Epithelial cell of prostate (primary cell): ENCODE results near the gene THRSP.
"Not testable (repeated sequence)": the region's sequence is repeated elsewhere in the genome, so short reads cannot be mapped to it uniquely, and the experiment has no call there.

ENCODE experiments used
- DNase-seq: peaks from one replicate; pipeline ENCODE4 v3.0.0-alpha.2; 2011; ENCODE audit warnings: low read depth, low spot score
- H3K27ac ChIP-seq: fragments of 450-650 bp; 2 replicates; pipeline ENCODE4 v1.5.1; 2017; ENCODE audit warnings: mild to moderate bottlenecking

The THRSP gene

GRCh38 chr11:78063440-78064181 is at the start of gene THRSP:
Gene THRSP (plus strand): TSS chr11:78063861. CDS start chr11:78063882, 21 bp downstream.
- H3K27ac ChIP-seq = no peak within 1 kb of the TSS
- DNase-seq = no peak

- not testable (repeated sequence) for H3K27ac ChIP-seq, DNase-seq
Observed at GRCh38 chr11:78014937-78015520, 48.6 kb upstream of the THRSP start.

DNA sequence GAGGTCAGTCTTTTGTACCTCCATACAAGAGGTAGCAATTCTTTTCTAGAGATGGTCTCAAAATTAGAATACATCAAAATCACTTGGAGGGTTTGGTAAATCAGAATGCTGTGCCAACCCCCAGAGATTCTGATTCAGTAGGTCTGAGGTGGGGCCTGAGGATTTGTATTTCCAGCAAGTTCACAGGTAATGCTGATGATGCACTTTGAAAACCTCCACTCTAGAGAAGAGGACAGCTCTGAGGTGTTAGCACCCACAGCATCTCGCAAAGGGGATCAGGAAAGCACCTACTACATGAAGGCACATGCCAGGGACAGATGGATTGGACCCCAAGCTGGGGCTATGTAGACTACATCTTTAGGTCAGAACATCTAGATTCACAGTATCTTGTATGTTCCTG is 47.8 kb upstream of the THRSP start:
- no peak for DNase-seq
- H3K27ac ChIP-seq = no peak overlapping the region

GRCh38 chr11:78019808-78020207 is 43.9 kb upstream of the THRSP start:
- H3K27ac ChIP-seq = no peak overlapping the region
- DNase-seq = peak; percentile 55

DNA sequence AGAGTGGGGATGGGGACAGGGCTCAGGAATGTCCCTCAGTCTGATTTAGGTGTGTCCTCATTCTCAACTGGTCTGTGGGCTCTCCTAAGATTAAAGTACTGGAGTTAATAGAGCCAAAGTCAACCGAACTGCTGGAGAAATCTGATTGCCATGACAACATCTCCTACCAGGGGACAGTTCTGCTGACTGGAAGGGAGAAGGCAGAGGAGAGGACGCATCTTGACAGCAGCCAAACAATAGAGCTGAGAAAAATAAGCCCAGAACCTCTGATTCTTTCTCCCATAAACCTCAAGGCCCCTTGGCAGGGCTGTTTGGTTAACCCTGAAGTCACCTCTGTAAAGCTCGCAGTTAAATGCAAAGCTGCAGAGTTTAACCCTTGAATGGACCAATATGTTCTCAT is 43.4 kb upstream of the THRSP start:
- DNase-seq = no peak
- H3K27ac ChIP-seq = no peak overlapping the region

DNA sequence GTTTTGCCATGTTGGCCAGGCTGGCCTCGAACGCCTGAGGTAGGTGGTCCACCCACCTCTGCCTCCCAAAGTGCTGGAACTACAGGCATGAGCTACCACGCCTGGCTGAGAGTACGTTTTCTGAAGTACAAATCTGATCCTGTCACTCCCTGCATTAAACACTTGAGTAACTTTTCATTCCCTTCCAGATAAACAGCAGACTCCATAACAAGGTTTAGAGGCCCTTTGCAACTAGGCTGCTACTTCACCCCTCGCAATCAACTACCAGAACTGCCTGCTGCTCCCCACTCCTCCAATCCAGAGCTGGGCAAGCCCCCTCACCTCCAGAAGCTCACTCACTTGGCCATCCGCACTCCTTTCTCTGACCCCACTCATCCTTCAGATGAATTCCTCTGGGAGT is 42.0 kb upstream of the THRSP start:
- DNase-seq = no peak
- no peak overlapping the region for H3K27ac ChIP-seq

- DNase-seq = no peak
- H3K27ac ChIP-seq = peak within 1 kb of the TSS; percentile 2
Observed at GRCh38 chr11:78022397-78023396, 41.0 kb upstream of the THRSP start, which contains the start of gene KCTD14. Gene KCTD14 (minus strand): TSS chr11:78023276. CDS start chr11:78023249, 27 bp downstream.

- DNase-seq = no peak
- H3K27ac ChIP-seq = no peak overlapping the region
Observed at GRCh38 chr11:78023426-78023825, 40.2 kb upstream of the THRSP start.

- no peak overlapping the region for H3K27ac ChIP-seq
- DNase-seq = no peak
Observed at GRCh38 chr11:78025378-78025777, 38.3 kb upstream of the THRSP start.

- DNase-seq = no peak
- H3K27ac ChIP-seq = no peak overlapping the region
Observed at GRCh38 chr11:78027759-78028158, 35.9 kb upstream of the THRSP start.

GRCh38 chr11:78028423-78028822 is 35.2 kb upstream of the THRSP start:
- peak; percentile 73 for DNase-seq

GRCh38 chr11:78030429-78031325 is 33.0 kb upstream of the THRSP start:
- H3K27ac ChIP-seq = no peak overlapping the region
- DNase-seq = no peak

More at GRCh38 chr11:78028423-78028822, 35.2 kb upstream of the THRSP start:
- not testable (repeated sequence) for H3K27ac ChIP-seq

GRCh38 chr11:78031629-78032028 is 32.0 kb upstream of the THRSP start:
- no peak for DNase-seq
- H3K27ac ChIP-seq = no peak overlapping the region

DNA sequence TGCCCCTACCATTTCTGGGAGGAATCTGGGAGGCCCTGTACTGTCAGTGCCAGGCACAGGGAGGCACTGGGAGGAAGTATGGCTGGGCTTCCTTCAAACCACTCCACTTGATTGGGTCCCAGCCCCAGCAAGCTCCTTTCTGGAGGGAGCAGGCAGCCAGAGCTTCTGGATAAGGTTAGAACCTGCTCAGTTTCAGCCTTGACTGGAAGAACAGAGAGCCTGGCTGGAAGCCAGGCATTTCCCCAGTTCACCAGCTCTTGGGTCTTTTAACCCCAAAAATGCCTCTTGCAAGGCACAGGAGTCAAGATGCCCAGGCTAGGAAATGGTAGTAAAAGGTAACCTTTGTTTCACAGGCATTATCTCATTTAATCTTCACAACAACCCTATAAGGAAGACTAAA is 31.6 kb upstream of the THRSP start:
- no peak for DNase-seq

DNA sequence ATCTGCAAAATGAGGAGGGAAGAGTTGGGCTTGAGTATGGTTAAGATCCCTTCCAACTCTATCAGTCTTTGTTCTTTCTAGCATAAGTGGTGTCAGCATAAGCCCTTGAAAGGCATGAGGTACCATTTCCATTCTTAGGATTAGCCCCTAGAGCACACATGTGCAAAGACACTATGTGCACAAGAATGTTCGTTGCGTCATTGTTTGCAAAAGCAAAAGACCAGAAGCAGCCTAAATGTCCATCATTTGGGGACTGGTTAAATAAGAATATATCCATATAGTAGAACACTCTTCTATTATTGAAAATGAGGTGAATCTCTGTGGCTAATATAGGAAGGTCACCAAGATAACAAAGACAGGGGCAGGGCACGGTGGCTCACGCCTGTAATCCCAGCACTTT is 30.6 kb upstream of the THRSP start:
- no peak for DNase-seq
- H3K27ac ChIP-seq = no peak overlapping the region

More for the DNA sequence above, 31.6 kb upstream of the THRSP start:
- H3K27ac ChIP-seq = no peak overlapping the region

DNA sequence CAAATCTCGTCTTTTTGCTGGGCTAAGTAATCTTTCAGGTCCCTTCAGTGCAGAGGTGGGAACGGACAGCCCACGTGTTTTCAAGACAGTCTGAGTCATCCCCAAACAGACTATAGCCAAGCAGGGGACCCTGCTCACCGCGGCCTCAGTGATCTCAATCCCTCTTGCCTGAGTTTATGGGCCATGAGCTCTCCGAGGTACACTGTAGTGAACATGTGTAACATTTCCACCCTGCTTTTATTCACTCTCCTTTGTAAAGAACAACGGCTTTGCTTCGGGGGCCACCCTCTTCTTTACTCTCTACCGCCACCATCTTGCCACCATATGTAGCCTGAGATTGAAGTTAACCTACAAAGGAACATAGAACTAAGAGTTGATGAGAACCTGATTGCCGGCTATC is 29.0 kb upstream of the THRSP start:
- no peak overlapping the region for H3K27ac ChIP-seq
- DNase-seq = no peak

DNA sequence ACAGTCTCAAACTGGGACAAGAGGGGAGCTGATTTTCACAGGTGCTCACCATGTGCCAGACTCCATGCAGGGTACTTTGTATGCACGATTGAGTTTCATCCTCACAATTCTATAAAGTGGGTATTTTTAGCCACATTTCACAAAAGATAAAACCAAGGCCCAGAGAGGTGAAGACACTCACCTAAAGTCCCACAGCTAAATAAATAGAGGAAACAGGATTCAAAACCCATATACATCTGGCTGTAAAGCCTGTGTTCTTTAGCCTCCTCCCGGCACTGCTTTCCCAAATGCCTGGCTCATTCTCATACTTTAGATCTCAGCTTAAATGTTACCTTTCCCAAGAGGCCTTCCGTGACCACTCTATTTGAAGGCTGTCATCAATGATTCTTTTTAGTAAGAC is 27.3 kb upstream of the THRSP start:
- no peak for DNase-seq
- no peak overlapping the region for H3K27ac ChIP-seq

GRCh38 chr11:78037056-78037455 is 26.6 kb upstream of the THRSP start:
- no peak for DNase-seq
- no peak overlapping the region for H3K27ac ChIP-seq

GRCh38 chr11:78037825-78038620 is 25.6 kb upstream of the THRSP start:
- no peak overlapping the region for H3K27ac ChIP-seq
- no peak for DNase-seq
